Peyer's patch (tissue), 4 donors: Measurements from ENCODE around the gene MUC15. TPM values are rescaled to one million over a fixed set of nuclear protein-coding genes. Genes with fewer than 3 reads are reported as not detected.

Source experiments
- DNase-seq, 3 donors: peaks; one replicate each; pipeline ENCODE4 v3.0.0-alpha.2; 2017 to 2019
- H3K27ac ChIP-seq, 4 donors: fragments of 200-600 bp; sonication (generic); one replicate each; pipeline ENCODE4 v1.5.1; 2016 to 2019
- H3K27me3 ChIP-seq, 2 donors: fragments of 200-600 bp; sonication (generic); one replicate each; pipeline ENCODE4 v1.5.1; 2019
- H3K36me3 ChIP-seq, 3 donors: fragments of 200-600 bp; sonication (generic); one replicate each; pipeline ENCODE4 v1.5.1; 2016 to 2019
- H3K4me1 ChIP-seq, 4 donors: fragments of 200-600 bp; sonication (generic); one replicate each; pipeline ENCODE4 v1.5.1; 2016 to 2019
- H3K4me3 ChIP-seq, 4 donors: fragments of 200-600 bp; sonication (generic); 1 replicate in 3 of 4; 2 replicates in 1 of 4; pipeline ENCODE4 v1.5.1; 2016 to 2019; ENCODE audit warnings: mild to moderate bottlenecking in 1 of 4
- H3K9me3 ChIP-seq, 4 donors: fragments of 200-600 bp; sonication (generic); one replicate each; pipeline ENCODE4 v1.5.1; 2016 to 2019; ENCODE audit warnings: mild to moderate bottlenecking in 1 of 4
- POLR2A ChIP-seq, 2 donors: fragments of 450-650 bp; IDR thresholded peaks; one replicate each; pipeline ENCODE4 v1.5.1; 2017; ENCODE audit warnings: antibody characterized with exemption in 2 of 2, mild to moderate bottlenecking in 2 of 2, moderate library complexity in 2 of 2
- total RNA-seq, 4 donors: library from RNA; depleted of rRNA; stranded (reverse); fragments of >200 nt; gene quantifications; one replicate each; pipeline ENCODE4 v1.1.0, GENCODE V29; 2016
- TF ChIP-seq, protein P1 (sequence below), 6 experiments: fragments of 450-650 bp in 4 of 6; fragments of 200-600 bp in 2 of 6; sonication (generic) in 1 of 6; IDR thresholded peaks; one replicate each; pipeline ENCODE4 v1.5.1; 2017 to 2019; ENCODE audit warnings: antibody characterized with exemption in 6 of 6, mild to moderate bottlenecking in 3 of 6, moderate library complexity in 1 of 6

Gene MUC15, protein sequence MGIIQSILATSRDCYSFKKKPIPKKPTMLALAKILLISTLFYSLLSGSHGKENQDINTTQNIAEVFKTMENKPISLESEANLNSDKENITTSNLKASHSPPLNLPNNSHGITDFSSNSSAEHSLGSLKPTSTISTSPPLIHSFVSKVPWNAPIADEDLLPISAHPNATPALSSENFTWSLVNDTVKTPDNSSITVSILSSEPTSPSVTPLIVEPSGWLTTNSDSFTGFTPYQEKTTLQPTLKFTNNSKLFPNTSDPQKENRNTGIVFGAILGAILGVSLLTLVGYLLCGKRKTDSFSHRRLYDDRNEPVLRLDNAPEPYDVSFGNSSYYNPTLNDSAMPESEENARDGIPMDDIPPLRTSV
- not detected for total RNA-seq

DNA sequence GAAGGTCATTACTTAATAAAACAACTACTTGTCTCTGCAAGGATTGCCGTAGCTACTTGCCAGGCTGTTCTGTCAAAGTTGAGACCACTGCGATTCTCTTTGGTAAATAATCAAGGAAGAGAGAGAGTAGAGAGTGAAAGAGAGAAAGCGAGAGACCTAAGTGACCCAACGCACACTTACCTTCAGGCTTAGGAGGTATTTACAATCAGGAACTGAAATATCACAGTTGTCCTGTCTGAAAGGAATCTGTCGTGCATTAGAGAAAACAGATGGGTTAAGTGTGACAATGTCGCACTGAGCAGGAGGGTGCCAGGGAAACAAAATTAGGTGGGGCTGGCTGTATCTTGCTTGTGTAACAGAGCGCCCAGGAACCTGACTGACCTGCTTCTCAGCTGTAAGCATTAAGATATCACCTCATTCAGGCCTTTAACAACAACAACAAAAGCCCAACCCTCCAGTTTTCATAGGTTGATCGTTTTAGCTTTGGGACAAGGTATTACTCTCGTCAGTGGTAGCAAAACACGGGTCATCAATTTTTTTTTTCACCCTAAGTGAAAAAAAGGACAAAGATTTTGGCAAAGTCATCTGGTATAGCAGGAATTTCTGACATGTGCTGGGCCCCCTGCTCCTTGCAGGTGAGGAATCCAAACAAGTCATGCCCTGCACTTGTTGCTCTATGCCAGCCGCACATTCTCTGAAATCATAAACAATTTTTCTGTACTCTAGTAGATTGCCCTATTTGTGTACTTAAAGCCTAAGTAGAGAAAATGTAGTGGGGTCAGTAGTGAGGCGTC lies at the start of gene MUC15:
Gene MUC15 (minus strand): TSS at position 403 of the 794 bp plus-strand sequence. CDS start 5,169 bp downstream, outside the sequence.
- H3K27ac ChIP-seq = no peak within 1 kb of the TSS
- DNase-seq = no peak
- no peak within 1 kb of the TSS for H3K4me3 ChIP-seq
- no peaks in the 10 kb centered on the region for H3K27me3 ChIP-seq
- TF ChIP-seq, protein P1, sequence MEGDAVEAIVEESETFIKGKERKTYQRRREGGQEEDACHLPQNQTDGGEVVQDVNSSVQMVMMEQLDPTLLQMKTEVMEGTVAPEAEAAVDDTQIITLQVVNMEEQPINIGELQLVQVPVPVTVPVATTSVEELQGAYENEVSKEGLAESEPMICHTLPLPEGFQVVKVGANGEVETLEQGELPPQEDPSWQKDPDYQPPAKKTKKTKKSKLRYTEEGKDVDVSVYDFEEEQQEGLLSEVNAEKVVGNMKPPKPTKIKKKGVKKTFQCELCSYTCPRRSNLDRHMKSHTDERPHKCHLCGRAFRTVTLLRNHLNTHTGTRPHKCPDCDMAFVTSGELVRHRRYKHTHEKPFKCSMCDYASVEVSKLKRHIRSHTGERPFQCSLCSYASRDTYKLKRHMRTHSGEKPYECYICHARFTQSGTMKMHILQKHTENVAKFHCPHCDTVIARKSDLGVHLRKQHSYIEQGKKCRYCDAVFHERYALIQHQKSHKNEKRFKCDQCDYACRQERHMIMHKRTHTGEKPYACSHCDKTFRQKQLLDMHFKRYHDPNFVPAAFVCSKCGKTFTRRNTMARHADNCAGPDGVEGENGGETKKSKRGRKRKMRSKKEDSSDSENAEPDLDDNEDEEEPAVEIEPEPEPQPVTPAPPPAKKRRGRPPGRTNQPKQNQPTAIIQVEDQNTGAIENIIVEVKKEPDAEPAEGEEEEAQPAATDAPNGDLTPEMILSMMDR (IDR thresholded peaks at IDR 0.05) = no peak
- TF ChIP-seq POLR2A (IDR thresholded peaks at IDR 0.05) = no peak
- no peaks in the 10 kb centered on the region for H3K9me3 ChIP-seq
- H3K36me3 ChIP-seq = no peaks in the 10 kb centered on the region
- no peaks in the 10 kb centered on the region for H3K4me1 ChIP-seq

- no peak overlapping the region for H3K27ac ChIP-seq
- no peak for TF ChIP-seq POLR2A (IDR thresholded peaks at IDR 0.05)
- TF ChIP-seq, protein P1 (IDR thresholded peaks at IDR 0.05) = no peak
- H3K36me3 ChIP-seq = no peaks in the 10 kb centered on the region
- H3K27me3 ChIP-seq = no peaks in the 10 kb centered on the region
- DNase-seq = no peak
- H3K4me3 ChIP-seq = no peak overlapping the region
- H3K9me3 ChIP-seq = no peaks in the 10 kb centered on the region
- no peaks in the 10 kb centered on the region for H3K4me1 ChIP-seq
These were observed 49.1 kb upstream of the MUC15 start for GRCh38 chr11:26621132-26621531.

GRCh38 chr11:26620282-26621045 lies 48.4 kb upstream of the MUC15 start:
- H3K9me3 ChIP-seq = no peaks in the 10 kb centered on the region
- H3K4me3 ChIP-seq = no peak overlapping the region
- no peak overlapping the region for H3K27ac ChIP-seq
- no peaks in the 10 kb centered on the region for H3K4me1 ChIP-seq
- TF ChIP-seq, protein P1 (IDR thresholded peaks at IDR 0.05) = no peak
- no peak for TF ChIP-seq POLR2A (IDR thresholded peaks at IDR 0.05)
- no peaks in the 10 kb centered on the region for H3K36me3 ChIP-seq
- DNase-seq = no peak
- no peaks in the 10 kb centered on the region for H3K27me3 ChIP-seq

- Histone ChIP-seq H3K9me3 (no peaks in the 10 kb centered on the region), H3K4me1 (no peaks in the 10 kb centered on the region), H3K4me3 (no peak overlapping the region), H3K36me3 (no peaks in the 10 kb centered on the region), H3K27me3 (no peaks in the 10 kb centered on the region), H3K27ac (no peak overlapping the region)
- no peak for DNase-seq
- TF ChIP-seq POLR2A (IDR thresholded peaks at IDR 0.05) = no peak
- TF ChIP-seq, protein P1 (IDR thresholded peaks at IDR 0.05) = no peak
These were observed 46.4 kb upstream of the MUC15 start for GRCh38 chr11:26618441-26618840.

- H3K9me3 ChIP-seq = no peaks in the 10 kb centered on the region
- H3K36me3 ChIP-seq = no peaks in the 10 kb centered on the region
- TF ChIP-seq, protein P1 (IDR thresholded peaks at IDR 0.05) = no peak
- no peak for TF ChIP-seq POLR2A (IDR thresholded peaks at IDR 0.05)
- no peak overlapping the region for H3K4me3 ChIP-seq
- no peak for DNase-seq
- H3K27ac ChIP-seq = no peak overlapping the region
- H3K27me3 ChIP-seq = no peaks in the 10 kb centered on the region
- no peaks in the 10 kb centered on the region for H3K4me1 ChIP-seq
These were observed 41.7 kb upstream of the MUC15 start for GRCh38 chr11:26613759-26614158.
